Activated CD4-positive, alpha-beta T cell treated with anti-CD3 and anti-CD28 coated beads, Interleukin-2, amount 50 U/mL, for 1 hour (primary cell): ENCODE data around the gene RAB4B.
A peak's percentile ranks its signal among the peaks of the same experiment; 100 is the strongest.
"Not testable (repeated sequence)": the region's sequence is repeated elsewhere in the genome, so short reads cannot be mapped to it uniquely, and the experiment has no call there.

Source experiments
- DNase-seq: peaks from one replicate; pipeline ENCODE4 v3.0.0-alpha.2; 2020

The RAB4B gene, protein sequence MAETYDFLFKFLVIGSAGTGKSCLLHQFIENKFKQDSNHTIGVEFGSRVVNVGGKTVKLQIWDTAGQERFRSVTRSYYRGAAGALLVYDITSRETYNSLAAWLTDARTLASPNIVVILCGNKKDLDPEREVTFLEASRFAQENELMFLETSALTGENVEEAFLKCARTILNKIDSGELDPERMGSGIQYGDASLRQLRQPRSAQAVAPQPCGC

DNA sequence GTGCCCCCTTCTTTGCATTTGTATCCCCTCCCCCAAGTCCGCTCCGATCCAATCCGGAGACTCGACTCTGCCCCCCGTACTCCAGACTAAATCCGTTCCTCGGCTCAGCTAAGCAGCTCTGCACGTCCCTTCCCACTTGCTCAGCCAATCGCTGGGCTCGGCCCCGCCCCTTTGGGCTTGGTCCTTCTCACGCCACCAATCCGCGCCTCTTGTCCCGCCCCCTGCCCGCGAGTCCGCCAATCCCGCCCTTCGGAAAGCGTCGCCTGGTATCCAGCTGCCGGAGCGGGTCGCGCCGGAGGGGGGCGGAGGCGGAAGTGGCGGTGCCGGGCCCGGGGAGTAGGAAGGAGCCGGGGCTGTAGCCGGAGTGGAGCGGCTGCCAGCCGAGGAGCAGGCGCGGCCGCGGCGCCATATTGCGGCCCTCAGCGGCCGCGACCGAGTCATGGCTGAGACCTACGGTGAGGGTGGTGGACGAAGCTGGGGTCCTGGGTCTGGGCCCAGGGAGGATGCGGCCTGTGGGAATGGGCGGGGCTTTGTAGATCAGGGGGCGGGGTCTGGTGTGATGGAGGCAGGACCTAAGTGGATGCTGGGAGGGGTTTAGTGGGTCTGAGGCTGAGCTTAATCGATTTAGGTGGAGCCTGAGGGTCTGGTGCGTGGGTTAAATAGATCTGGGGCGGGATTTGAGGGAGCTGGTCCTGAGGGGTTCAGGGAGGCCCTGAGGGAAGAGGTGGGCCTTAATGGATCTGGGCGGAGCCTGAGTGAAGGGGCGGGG is at the start of gene RAB4B:
RAB4B (plus strand) TSS at position 311 of the 769 bp plus-strand sequence; CDS start at position 440, 129 bp downstream.
- peak; percentile 100 for DNase-seq

DNA sequence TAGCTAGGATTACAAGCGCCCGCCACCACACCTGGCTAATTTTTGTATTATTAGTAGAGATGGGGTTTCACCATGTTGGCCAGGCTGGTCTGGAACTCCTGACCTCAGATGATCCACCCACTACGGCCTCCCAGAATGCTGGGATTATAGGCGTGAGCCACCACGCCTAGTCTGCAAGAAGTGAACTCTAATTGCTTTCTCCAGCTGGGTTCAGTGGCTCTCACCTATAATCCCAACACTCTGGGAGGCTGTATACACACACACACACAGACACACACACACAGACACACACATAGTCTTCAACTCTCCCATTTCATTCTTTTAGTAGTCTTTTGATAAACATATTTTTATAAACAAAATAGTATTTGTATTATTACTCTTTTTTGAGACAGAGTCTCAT is 48.0 kb upstream of the RAB4B start:
- DNase-seq, result not testable (repeated sequence)

DNA sequence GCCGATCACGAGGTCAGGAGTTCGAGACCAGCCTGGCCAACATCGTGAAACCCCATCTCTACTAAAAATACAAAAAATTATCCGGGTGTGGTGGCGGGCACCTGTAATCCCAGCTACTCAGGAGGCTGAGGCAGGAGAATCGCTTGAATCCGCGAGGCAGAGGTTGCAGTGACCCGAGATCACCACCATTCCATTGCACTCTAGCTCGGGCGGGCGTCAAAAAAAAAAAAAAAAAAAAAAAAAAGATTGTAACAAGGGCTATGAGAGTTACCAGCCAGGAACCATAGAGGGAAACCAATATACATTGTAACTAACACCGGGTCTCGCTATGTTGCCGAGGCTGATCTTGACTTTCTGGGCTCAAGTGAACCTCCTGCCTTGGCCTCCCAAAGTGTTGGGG is 45.7 kb upstream of the RAB4B start:
- not testable (repeated sequence) for DNase-seq

- no peak for DNase-seq
These were observed 44.9 kb upstream of the RAB4B start for GRCh38 chr19:40733149-40733548.

GRCh38 chr19:40735013-40735771 is 42.9 kb upstream of the RAB4B start:
- DNase-seq, result no peak

- DNase-seq, result no peak
These were observed 41.4 kb upstream of the RAB4B start for GRCh38 chr19:40736661-40737060.

GRCh38 chr19:40737102-40737644 is 40.9 kb upstream of the RAB4B start:
- DNase-seq, result no peak

DNA sequence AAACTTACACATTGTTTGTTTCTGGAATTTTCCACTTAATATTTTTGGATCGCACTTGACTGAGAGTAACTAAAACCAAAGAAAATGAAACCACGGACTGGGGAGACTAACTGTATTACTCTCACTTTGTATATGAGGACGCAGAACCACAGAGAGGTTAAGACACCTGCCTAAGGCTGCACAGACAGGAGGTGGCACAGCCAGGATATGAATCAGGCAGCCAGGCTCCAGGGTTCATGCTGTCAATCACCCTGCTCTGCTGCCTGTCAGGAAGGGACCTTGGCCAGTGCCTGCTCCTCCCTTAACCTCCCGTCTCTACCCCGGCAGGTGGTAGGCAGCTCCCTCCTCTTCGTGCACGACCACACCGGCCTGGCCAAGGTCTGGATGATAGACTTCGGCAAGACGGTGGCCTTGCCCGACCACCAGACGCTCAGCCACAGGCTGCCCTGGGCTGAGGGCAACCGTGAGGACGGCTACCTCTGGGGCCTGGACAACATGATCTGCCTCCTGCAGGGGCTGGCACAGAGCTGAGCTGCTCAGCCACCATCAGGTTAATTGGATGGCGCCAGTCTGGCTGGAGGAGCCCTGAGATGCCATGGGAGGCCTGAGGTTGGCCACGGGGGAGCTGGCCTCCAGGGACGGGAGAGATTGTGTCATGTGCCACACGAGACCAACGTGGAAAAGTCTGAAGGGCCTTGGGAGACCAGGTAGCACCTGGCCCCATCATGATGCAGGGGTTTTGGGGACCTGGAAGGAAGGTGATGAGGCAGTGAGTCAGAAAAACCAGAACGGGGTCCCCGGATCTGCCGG is 38.8 kb upstream of the RAB4B start:
- no peak for DNase-seq

DNA sequence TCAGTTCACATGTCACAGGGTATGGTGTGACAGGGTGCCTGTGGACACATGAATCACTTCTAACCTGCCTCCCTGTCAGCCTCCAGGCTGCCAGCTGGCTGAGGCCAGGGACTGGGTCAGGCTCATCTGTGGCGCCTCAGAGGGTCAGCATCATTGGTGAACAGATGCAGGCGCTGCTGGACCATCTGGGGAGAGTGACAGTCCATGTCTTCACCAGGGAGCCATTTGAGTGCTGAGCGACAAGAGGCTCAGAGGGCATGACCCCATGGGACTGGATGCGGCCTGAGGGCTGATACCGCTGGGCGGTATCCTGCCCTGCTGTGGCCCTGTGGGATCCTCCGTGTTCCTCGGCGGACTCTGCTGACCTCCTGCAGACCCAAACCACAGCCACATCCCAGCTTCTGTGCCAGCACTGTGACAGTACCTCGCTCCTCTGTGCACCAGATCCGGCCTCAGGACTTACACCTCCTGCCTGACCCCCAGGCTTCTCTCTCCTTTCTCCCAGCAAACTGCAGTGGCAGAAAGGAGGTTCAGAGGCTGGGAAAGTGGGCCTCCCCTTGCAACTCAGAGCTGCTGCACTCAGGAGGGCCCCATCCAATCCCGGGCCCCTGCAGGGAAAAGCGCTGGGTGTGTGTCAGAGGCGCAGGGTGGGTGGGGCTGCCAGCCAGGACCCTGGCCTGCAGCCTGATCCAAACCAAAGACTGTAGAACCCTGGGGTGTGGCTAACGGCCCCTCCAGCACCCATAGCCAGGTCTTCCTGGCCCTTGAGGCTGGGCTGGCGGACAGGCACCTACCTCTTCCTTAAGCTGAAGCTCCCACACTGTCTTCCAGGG is 38.0 kb upstream of the RAB4B start:
- DNase-seq, result no peak

GRCh38 chr19:40740747-40741146 is 37.3 kb upstream of the RAB4B start:
- no peak for DNase-seq

GRCh38 chr19:40741527-40742390 is 36.3 kb upstream of the RAB4B start:
- DNase-seq, result no peak

DNA sequence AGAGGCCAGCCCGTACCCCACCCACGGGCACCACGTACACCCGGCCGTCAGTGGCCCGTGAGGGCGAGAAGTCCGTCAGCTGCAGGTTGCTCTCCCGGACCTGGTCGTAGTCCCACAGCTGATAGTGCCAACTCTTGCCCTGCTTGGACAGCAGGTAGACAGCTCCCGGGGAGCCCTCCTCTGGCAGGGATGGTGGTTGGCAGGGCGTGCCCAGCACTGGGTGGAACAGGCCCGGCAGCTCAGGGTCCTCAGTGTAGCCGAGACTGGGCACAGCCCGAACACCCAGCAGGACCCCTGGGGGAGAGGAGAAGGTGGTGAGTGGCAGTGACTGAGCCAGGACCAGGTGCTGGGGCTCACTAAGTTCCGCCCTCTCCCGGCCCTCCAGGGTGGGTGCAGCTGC is 35.6 kb upstream of the RAB4B start:
- no peak for DNase-seq

- DNase-seq, result no peak
These were observed 35.2 kb upstream of the RAB4B start for GRCh38 chr19:40742886-40743285.

GRCh38 chr19:40743926-40744325 is 34.1 kb upstream of the RAB4B start:
- DNase-seq, result no peak

GRCh38 chr19:40744554-40745401 is 33.3 kb upstream of the RAB4B start:
- DNase-seq, result peak; percentile 23

DNA sequence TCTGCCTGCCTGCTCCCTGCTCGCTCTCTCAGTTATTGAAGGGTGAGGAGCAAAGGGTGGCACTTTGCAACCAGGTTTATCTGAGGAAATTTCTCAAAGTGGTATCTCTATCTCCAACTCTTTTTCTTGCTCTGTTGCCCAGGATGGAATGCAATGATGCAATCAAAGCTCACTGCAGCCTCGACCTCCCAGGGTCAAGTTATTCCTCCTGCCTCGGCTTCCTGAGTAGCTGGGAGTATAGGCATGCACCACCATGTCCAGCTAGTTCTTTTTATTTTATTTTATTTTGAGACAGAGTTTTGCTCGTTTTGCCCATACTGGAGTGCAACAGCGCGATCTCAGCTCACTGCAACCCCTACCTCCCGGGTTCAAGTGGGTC is 32.7 kb upstream of the RAB4B start:
- DNase-seq, result no peak

- DNase-seq, result no peak
These were observed 30.5 kb upstream of the RAB4B start for GRCh38 chr19:40747536-40747935.

- DNase-seq, result peak; percentile 99
These were observed 27.8 kb upstream of the RAB4B start, which contains the start of gene ACTMAP for GRCh38 chr19:40750058-40750873. ACTMAP (minus strand) TSS chr19:40750477; CDS start chr19:40749803, 674 bp downstream.
